Body of pancreas (tissue), 4 donors: ENCODE results near the gene LRRC1. TPM values are rescaled to one million over a fixed set of nuclear protein-coding genes. Genes with fewer than 3 reads are reported as not detected.

Experiments
- ATAC-seq: fragments of 150-250 bp; one replicate; pipeline ENCODE4 v1.9.1; 2016
- DNase-seq, 4 donors: peaks; one replicate each; pipeline ENCODE4 v3.0.0-alpha.2; 2019
- H3K27ac ChIP-seq, 4 donors: fragments of 200-600 bp; sonication (generic); 1 replicate in 3 of 4; 2 replicates in 1 of 4; pipeline versions ENCODE4 v1.5.1 to v1.6.1; 2016 to 2019; ENCODE audit warnings: mild to moderate bottlenecking in 1 of 4, mixed read lengths in 1 of 4, moderate library complexity in 1 of 4
- H3K27me3 ChIP-seq, 2 donors: fragments of 200-600 bp; sonication (generic); one replicate each; pipeline ENCODE4 v1.6.0; 2016; ENCODE audit warnings: mild to moderate bottlenecking in 1 of 2
- H3K36me3 ChIP-seq, 2 donors: fragments of 200-600 bp; sonication (generic); replicated peaks in 1 of 2; 2 replicates each; pipeline ENCODE4 v1.5.1; 2016; ENCODE audit warnings: low read depth in 2 of 2; ENCODE audit not compliant: insufficient read depth in 1 of 2
- H3K4me1 ChIP-seq: fragments of 200-600 bp; sonication (generic); one replicate; pipeline ENCODE4 v1.6.0; 2016
- H3K4me3 ChIP-seq, 2 donors: fragments of 200-600 bp; sonication (generic); 1 replicate in 1 of 2; 2 replicates in 1 of 2; pipeline ENCODE4 v1.5.1; 2016 to 2019
- H3K9me3 ChIP-seq, 3 donors: fragments of 200-600 bp; sonication (generic); 1 replicate in 2 of 3; 2 replicates in 1 of 3; pipeline ENCODE4 v1.5.1; 2016
- CTCF ChIP-seq, 7 experiments: fragments of 450-650 bp in 4 of 7; fragments of 200-600 bp in 3 of 7; sonication (generic) in 3 of 7; IDR thresholded peaks; one replicate each; pipeline ENCODE4 v1.5.1; 2016 to 2019; ENCODE audit warnings: antibody characterized with exemption in 7 of 7
- POLR2A ChIP-seq, 3 donors: fragments of 450-650 bp; IDR thresholded peaks; one replicate each; pipeline ENCODE4 v1.6.1; 2016; ENCODE audit warnings: antibody characterized with exemption in 3 of 3, mild to moderate bottlenecking in 2 of 3
- WGBS, 2 donors: methylation state at CpG; one replicate each; pipeline ENCODE4 v1.1.5; 2017; 5-methylcytosine and 5-hydroxymethylcytosine counted together
- intact Hi-C: fragments of 100-400 bp; cut with DNase I; formaldehyde crosslinking; loops from one replicate; pipeline ENCODE4 v1.15.1; 2023
- total RNA-seq, 2 donors: library from RNA; depleted of rRNA; stranded (reverse); fragments of >200 nt; gene quantifications; one replicate each; pipeline ENCODE4 v1.1.0, GENCODE V29; 2016

Gene LRRC1
- total RNA-seq, 2 donors from 2014 or later = 13.2 to 17.1 TPM

- Histone ChIP-seq H3K27me3 (no peaks in the 10 kb centered on the region), H3K4me1 (peaks cover 23% of the 10 kb centered on the region), H3K27ac (no peak overlapping the region), H3K4me3 (no peak overlapping the region), H3K36me3 (no peaks in the 10 kb centered on the region), H3K9me3 (no peaks in the 10 kb centered on the region)
- 67 to 70% methylated on average over 2 of the region's 2 CpGs for WGBS, 2 donors
- intact Hi-C loops = no loop called here
- no peak for ATAC-seq
- no peak for DNase-seq
- no peak for TF ChIP-seq POLR2A (IDR thresholded peaks at IDR 0.05)
- TF ChIP-seq CTCF (IDR thresholded peaks at IDR 0.05) = no peak
Observed at GRCh38 chr6:53850527-53850926, 55.7 kb downstream of the LRRC1 start.

GRCh38 chr6:53851561-53851960 is 56.8 kb downstream of the LRRC1 start:
- no peak overlapping the region for H3K27ac ChIP-seq
- H3K27me3 ChIP-seq = no peaks in the 10 kb centered on the region
- H3K4me1 ChIP-seq = peaks cover 25% of the 10 kb centered on the region
- ATAC-seq (no peak), DNase-seq (no peak)
- intact Hi-C loops = no loop called here
- no peaks in the 10 kb centered on the region for H3K9me3 ChIP-seq
- TF ChIP-seq CTCF (IDR thresholded peaks at IDR 0.05) (no peak), POLR2A (IDR thresholded peaks at IDR 0.05) (no peak)
- no peak overlapping the region for H3K4me3 ChIP-seq
- 93 to 94% methylated on average over 2 of the region's 2 CpGs for WGBS, 2 donors
- H3K36me3 ChIP-seq = no peaks in the 10 kb centered on the region

- Histone ChIP-seq H3K4me1 (peaks cover 32% of the 10 kb centered on the region), H3K4me3 (no peak overlapping the region), H3K9me3 (no peaks in the 10 kb centered on the region), H3K27me3 (no peaks in the 10 kb centered on the region), H3K36me3 (no peaks in the 10 kb centered on the region), H3K27ac (no peak overlapping the region)
- DNase-seq (no peak), ATAC-seq (no peak)
- WGBS, 2 donors = 95 to 98% methylated on average over 2 of the region's 2 CpGs
- TF ChIP-seq CTCF (IDR thresholded peaks at IDR 0.05) (no peak), POLR2A (IDR thresholded peaks at IDR 0.05) (no peak)
- intact Hi-C loops = no loop called here
Observed at GRCh38 chr6:53852805-53853204, 58.0 kb downstream of the LRRC1 start.

GRCh38 chr6:53854843-53855567 is 60.2 kb downstream of the LRRC1 start:
- no peak overlapping the region for H3K4me3 ChIP-seq
- no peaks in the 10 kb centered on the region for H3K36me3 ChIP-seq
- no peaks in the 10 kb centered on the region for H3K9me3 ChIP-seq
- H3K27ac ChIP-seq = peak overlapping the region in 2 of 4 donors; percentile 6 to 14
- intact Hi-C loops = no loop called here
- DNase-seq (no peak), ATAC-seq (peak; percentile 58)
- WGBS, 2 donors = 71 to 76% methylated on average over 5 of the region's 5 CpGs
- H3K27me3 ChIP-seq = no peaks in the 10 kb centered on the region
- peaks cover 35% of the 10 kb centered on the region for H3K4me1 ChIP-seq
- no peak for TF ChIP-seq POLR2A (IDR thresholded peaks at IDR 0.05)
- TF ChIP-seq CTCF (IDR thresholded peaks at IDR 0.05) = no peak

GRCh38 chr6:53855940-53856339 is 61.1 kb downstream of the LRRC1 start:
- H3K9me3 ChIP-seq = no peaks in the 10 kb centered on the region
- 42 to 54% methylated on average over 2 of the region's 2 CpGs for WGBS, 2 donors

More at GRCh38 chr6:53855940-53856339, 61.1 kb downstream of the LRRC1 start:
- H3K36me3 ChIP-seq = no peaks in the 10 kb centered on the region
- no peak for DNase-seq
- TF ChIP-seq POLR2A (IDR thresholded peaks at IDR 0.05) (no peak), CTCF (IDR thresholded peaks at IDR 0.05) (no peak)
- intact Hi-C loops = no loop called here
- no peaks in the 10 kb centered on the region for H3K27me3 ChIP-seq
- no peak overlapping the region for H3K27ac ChIP-seq
- H3K4me1 ChIP-seq = peaks cover 35% of the 10 kb centered on the region
- H3K4me3 ChIP-seq = no peak overlapping the region
- no peak for ATAC-seq
